NCI-H146 treated with DMSO at 0.1 percent for 48 hours (cell line): ENCODE results near the gene CD226.
"Not testable (repeated sequence)": the region's sequence is repeated elsewhere in the genome, so short reads cannot be mapped to it uniquely, and the experiment has no call there.

Experiments used
- DNase-seq: peaks from one replicate; lab custom pipeline; 2025; ENCODE audit not compliant: unreplicated experiment; lab: John Stamatoyannopoulos, UW

The CD226 gene

DNA sequence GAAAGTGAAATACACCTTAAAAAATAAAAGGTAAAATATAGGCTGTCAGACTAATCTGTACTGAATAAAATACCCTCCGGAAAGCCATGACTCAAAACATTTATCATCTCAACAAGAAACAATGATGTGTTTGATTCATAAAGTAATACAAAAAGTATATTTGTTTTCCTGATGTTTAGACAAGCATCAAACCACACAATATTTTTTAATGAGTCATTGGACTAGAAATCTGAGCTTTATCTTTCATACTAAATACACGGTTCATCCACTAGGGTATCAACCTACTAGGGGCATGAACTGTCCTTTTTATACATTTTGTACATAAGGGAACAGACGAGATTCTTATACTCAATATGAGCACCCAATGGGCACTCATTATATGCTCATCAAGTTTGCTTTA, 31.3 kb downstream of the CD226 start:
- DNase-seq: no peak

DNA sequence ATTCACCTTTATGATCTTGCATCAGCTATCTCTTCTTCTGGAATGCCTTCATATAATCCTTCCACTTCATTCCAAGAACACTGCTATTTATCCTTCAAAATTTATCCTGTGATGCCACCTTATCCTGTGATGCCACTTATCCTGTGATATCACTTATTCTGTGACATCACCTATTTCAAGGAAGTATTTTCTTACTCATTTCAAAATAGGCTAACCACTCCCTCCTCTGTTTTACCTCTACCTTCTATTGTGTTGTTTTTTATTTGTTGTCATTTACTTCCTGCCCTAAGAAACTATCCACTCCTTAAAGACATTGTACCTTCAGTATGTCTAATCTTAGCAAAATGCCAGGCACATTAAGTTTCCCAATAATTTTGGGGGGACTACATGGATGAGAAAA, 38.8 kb downstream of the CD226 start:
- no peak for DNase-seq

DNA sequence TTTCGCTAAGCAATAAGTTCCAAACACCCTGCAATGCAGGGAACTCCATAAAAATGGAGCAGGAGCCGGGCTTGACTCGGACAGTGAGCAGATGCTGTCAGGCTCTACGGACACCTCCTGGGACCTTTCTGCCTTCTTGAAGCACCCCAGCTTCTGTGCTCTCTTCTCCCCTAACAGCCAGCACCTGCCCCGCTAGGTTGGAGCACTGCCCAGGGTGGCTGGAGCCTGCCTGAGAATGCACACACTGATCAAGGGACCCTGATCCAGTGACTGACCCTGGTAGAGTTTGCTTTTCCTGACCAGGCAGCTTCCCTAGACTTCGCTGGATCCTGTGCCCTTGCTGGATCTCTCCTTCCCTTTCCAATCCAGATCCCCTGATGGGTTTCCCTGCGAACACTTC, 40.9 kb downstream of the CD226 start:
- no peak for DNase-seq

DNA sequence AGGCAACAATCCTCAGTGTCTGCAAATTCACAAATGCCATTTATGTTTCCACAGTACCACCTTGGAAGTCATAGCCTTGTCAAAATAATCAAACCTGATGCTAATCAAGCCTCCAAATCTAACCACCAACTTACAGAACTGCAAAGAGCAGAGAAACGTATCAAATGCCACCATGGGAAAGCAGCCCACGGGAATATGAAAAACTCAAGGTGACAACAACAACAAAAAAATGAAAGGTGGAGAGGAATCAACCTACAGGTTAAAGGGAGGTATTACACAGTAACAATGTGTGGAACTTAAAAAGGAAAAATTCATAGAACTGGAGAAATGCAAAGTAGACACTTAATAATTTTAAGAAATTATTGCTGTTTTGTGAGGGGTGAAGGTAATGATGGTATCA, 46.7 kb downstream of the CD226 start:
- DNase-seq: no peak

DNA sequence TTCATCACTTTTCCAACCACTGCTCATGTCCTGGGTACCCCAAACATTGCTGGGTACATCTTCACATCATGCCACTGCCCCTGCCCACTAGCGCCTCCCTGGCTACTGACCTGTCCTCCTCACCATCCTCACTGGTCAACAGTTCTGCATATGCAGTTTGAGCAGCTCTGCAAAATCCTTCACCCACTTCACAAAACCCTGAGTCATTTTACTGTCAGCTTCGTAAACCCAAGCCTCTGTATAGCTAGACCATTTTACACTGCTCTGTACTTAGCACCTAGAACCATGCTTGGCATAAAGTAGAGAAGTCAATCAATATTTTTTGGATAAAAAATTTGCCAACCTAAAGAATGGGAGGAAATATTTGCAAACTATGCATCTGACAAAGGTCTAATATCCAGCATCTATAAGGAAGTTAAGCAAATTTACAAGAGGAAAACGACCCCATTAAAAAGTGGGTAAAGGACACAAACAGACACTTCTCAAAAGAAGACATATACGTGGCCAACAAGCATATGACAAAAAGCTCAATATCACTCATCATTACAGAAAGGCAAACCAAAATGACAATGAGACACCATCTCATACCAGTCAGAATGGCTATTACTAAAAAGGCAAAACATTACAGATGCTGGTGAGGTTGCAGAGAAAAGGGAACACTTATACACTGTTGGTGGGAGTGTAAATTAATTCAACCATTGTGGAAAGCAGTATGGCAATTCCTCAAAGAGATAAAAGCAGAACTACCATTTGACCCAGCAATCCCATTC, 48.3 kb downstream of the CD226 start:
- not testable (repeated sequence) for DNase-seq

DNA sequence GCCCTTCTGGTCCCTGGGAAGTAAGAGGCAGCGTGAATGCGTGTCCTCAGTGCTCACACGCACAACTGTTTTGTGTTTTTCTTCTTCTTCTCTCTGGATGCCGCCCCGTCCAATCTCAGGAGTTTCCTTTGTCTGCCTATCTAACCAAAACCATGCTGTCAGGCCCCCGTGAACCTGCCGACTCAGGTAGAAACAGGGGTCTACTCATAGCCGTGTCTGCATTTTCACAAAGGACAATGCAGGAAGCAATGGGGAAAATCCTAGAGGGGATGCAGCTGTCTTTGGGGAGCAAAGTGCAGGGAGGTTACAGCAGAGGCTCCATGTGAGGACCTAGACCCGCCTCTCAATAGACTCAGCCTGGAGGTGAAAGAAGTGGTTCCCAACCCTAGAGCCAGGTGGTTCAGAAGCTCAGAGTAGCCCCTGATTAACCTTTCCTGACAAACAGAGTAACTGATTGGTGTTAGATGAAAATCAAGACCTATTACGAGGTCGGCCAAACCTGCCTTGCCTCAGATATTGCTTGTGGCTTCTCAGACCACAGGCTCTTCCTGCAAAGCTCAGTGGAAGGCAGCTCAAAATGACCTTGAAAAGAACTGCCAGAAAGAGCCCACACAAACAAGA, 49.3 kb downstream of the CD226 start:
- DNase-seq: no peak

DNA sequence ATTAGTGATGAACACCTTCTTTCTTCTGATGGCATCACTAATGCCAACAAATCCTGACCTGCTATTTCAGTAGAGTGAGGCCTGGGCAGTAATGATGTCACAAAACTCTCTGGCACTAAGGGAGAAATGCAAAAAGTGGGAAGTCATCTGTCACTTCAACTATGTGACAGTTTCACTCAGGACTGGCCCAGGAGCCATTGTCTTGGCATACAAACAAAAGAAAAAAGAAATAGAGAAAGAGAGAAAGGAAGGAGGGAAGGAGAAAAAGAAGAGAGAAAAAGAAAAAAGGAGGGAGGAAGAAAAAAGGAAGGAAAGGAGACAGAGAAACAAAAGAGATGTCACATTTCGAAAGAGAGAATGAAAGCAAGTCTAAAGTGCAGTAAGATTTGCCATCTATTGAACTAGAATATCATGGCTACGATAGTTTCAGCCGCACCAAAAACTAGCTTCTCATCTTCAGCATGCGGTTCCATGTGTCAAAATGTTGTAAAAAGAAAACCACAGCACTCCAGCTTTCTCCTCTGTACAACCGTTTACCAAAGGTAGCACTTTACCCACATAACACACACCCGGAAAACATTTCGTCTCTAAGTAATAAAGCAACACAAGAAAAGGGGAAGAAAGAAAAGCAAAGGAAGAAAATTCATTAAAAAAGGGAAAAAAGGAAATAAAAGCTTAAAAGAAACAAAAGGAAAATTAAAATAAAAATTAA, 50.1 kb downstream of the CD226 start:
- DNase-seq: no peak

DNA sequence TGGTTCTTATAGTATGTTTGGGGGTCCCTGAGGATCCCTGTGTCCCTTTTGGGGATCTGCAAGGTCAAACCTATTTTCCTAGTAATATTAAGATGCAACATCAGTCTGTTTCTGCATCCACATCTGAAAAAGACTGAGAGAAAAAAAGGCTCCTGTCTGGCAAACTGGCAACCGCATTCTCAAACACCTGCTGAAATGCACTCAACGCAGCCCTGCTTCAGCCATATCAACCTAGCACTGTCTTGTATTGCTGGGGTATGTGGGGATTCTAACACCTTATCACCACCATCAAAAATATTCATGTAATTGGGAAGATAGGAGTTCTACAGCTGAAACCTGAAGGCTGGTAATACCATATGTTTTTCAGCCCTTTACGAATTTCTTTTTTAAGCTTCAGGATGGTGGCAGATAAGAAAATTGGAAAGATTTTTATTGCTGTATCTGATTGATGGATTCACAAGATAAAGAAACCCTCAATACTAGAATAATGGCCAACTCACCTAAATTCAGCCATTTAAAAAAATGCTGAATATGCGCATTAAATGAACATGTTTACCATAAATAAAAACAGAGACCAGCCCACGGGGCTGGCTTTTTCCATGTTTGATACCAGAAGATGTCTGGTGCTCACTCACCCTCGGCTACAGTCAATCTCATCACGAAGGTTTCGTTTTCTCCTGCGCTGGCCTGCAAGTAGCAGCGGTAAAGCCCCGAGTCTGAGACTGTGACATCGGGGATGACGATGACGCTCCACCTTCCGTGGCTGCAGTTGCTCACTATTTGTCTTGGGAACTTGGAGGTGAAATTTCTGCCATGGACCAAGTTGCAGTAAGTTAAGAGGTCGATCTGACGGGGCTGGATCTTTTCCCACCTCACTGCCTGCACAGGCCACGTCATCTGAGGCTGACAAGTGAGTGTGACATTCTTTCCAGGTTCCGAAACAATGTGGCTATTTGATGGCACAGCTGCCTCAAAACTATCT, 52.3 kb downstream of the CD226 start:
- no peak for DNase-seq

DNA sequence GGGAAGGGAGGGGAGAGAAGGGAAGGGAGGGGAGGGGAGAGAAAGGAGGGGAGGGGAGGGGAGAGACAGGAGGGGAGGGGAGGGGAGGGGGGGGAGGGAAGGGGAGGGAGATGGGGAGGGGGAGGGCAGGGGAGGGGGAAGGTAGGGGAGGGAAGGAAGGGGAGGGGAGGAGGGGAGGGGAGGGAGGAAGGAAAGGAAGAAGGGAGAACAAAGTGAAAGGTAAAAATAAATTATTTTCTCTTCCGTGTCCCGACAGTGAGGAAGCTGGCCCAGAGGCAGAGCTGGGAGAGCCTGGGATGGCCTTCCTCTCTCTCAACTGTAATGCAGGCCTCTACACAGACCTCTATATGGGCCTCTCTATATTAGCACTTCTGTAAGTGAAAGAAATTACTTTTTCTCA, 53.2 kb downstream of the CD226 start:
- DNase-seq: no peak

DNA sequence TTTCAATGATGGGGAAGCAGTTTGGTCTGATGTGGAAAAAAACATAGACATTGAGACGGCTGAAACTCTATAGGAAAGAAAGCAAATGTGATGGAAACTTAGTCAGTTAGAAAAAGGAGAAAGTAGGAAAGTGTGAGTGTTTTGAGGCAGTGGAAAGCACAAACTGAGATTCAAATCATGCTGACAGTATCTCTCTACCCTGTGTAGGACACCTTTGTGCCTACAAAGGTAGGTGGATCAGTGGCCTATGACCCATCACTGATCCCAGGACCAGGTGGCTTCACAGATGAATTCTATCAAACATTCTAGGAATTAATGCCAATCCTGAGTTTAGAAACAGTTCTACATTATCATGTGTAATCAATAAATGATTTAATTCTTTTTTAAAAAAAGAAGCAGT, 57.1 kb downstream of the CD226 start:
- DNase-seq: no peak

DNA sequence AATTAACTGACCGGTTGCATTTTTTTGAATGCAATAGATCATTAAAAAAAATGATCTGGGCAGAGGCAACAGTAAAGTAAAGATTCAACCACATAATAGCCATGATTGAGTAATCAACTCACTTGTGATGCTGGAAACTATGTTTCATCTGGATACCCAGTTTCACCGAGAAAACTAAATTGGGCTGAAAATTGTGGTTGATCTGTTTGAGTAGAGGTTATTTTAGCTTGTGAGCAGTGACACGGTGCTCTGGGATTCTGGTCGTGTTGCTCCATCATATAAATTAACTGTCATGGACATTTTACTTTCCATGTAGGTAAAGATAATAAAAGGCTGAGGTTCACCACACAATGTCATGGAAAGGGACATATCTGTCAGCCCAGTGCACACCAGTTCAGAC, 58.7 kb downstream of the CD226 start:
- no peak for DNase-seq

DNA sequence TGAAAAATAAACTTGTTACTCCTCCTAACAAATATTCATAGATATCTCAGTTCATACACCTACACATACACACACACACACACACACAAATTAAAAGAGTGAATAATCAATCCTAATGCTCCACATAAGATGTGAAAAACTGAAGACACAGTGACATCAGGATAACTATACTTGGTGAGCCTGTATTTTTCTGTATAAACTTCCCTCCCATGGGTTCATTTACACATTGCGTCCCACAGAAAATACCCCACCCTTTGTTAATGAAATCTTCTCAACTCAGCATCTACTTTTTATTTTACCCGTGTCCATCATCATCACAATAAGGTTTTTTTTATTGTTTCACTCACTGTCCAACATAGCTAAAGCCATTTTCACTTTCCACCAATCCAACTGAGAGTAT, 60.4 kb downstream of the CD226 start:
- DNase-seq: no peak

DNA sequence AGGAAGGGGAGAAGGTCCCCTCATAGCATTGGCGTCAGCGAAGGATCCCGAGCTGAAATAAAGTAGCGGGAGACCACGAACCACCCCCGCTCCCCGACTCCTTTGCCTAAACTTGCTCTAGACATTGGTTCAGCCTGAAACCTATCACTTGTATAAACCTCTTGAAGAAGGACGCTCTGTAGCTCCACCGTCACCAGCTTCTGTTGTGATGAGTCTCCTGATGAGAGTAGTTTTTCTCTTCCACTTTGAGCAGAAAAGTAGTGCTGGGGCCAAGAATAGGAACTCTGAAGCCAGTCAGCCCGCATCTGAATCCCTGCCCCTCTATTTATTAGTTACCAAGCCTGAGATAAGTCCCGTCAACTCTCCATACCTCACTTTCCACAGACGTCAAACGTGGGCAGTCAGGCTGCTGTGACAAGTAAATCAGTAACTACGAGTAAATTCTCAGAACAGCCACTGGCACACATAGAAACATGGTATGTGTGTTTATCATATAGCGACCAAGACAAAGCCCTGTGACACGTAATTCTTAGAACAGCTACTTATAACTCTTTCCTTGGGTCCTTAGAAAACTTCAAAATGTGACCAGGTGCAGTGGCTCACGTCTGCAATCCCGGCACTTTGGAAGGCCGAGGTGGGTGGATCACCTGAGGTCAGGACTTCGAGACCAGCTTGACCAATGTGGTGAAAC, 61.7 kb downstream of the CD226 start:
- no peak for DNase-seq

DNA sequence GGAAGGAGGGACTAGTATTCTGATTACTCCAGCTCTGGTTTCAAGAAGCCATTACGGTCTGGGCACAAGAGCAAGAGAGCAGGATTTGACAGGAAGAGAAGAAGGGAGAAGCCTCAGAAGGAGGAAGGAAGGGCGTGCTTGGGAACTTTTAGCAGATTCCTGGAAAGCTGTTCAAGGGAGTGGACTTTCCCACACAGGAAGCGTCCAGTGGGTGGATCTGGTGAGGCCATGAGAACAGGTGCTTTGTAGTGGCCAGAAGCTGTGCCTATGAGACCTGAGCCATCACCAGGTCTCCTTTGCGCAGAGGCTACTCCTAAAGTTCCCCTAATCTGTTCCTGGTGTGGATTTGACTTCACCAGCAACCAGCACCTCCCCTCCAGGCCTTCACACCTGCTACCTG, 62.3 kb downstream of the CD226 start:
- no peak for DNase-seq

DNA sequence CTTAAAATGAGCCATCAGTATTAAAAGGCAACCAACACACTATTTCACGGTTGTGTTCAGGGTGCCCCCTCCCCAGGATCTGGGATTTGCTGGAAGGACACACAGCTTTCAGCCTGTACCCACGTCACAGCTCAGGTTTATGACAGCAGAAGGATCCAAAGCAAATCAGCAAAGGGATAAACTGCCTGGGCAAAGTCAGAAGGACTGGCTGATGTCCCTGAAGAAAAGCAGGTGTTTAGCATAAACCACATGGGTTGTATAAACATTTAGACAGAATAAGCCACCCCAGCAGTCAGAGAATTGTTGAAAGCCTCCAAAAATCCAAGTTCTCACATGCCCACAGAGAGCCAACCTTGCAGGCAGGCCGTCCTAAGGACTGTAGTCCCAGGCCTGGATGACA, 63.9 kb downstream of the CD226 start:
- no peak for DNase-seq

DNA sequence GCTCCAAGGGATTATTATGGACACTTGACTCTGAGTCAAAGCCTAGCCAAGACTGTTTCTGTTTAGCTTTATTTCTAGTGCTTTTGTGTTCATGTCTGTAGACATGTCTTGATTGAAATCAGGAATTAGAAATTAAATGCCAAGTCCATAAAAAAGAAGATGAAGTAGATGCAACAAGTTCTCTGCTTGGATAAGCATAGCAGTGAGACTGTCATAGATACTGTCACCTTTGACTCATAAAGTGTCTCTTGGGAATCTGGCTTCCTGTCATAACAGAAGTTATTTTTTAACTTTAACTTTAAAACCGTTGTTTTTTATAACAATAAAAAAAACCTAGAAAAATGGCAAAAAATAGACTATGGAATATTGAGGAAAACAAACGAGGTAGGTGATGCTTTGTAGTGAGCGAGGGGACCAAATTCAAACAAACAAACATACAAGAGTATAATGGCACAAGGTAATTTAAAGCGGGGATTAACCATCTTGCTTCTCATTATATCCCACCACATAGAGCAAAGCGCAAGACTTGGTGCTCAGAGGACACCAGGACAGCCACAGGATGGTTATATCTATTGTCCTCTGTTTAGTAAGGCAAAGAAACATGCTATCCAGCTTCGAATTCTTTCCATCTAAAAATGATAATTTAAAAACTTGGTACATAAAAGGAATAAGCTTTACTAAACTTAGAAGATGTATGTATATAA, 64.6 kb downstream of the CD226 start:
- DNase-seq: no peak

DNA sequence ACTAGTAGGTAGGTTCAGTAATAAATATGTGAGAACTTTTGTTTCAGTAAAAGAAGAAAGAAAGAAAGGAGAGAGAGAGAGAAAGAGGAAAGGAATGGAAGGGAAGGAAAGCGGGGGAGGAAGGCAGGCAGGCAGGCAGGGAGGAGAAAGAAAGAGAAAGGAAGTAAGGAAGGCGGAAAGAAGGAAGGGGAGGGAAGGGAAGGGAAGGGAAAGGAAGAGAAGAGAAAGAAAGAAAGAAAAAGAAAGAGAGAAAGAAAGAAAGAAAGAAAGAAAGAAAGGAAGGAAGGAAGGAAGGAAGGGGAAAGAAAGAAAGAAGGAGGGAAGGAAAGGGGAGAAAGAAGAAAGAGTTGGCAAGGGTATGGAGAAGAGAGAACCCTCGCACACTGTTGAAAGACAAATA, 67.6 kb downstream of the CD226 start:
- DNase-seq: no peak

DNA sequence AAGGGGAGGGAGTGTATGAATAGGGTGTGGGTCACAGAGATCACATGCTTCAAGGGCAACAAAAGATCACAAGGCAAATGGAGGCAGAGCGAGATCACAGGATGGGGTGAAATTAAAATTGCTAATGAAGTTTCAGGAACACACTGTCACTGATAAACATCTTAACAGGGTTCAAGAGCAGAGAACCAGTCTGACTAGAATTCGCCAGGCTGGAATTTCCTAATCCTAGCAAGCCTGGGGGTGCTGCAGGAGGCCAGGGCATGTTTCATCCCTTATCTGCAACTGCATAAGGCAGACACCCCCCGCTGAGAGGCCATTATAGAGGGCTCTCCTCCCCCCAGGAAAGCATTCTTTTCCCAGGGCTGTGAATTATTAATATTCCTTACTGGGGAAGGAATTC, 68.6 kb downstream of the CD226 start:
- DNase-seq: not testable (repeated sequence)

DNA sequence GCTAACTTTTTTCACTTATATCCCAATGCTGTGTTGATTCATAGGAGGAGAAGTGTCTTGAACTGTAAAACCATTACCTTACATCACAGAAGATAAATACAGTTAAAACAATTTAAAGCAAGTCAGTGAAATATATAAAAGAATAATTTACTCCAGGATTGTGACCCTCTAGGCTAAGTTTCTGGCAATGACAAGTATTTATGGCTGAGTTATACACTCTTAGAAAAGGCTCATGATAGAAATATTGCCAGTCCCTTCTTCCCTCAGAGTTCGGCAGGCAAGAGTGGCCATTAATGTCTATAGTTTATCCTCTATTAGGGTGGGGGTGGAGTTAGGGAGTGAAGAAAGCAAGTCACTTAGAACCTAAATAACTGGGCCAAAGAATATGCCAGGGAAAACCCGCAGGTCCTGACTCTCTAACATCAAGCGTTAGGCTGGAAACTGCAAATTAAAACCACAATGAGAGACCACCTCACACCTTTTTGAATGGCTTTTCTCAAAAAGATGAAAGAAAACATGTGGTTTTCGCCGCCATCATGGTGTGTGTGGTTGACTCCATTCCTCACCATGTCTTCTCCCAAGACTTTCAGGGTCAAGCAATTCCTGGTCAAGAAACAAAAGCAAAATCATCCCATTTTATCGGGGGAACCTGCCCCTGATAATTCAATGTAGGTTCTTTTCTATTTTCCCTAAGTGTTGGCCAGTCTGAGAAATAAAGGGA, 69.3 kb downstream of the CD226 start:
- DNase-seq: no peak
